ENCODE results near the gene MPDU1.
"Not testable (repeated sequence)": the region's sequence is repeated elsewhere in the genome, so short reads cannot be mapped to it uniquely, and the experiment has no call there.

Gene MPDU1

GRCh38 chr17:7580604-7581575 lies 2.8 kb upstream of the MPDU1 start:
- DNase-seq (ENCODE audit: low read depth in 2 of 2): no peak

DNA sequence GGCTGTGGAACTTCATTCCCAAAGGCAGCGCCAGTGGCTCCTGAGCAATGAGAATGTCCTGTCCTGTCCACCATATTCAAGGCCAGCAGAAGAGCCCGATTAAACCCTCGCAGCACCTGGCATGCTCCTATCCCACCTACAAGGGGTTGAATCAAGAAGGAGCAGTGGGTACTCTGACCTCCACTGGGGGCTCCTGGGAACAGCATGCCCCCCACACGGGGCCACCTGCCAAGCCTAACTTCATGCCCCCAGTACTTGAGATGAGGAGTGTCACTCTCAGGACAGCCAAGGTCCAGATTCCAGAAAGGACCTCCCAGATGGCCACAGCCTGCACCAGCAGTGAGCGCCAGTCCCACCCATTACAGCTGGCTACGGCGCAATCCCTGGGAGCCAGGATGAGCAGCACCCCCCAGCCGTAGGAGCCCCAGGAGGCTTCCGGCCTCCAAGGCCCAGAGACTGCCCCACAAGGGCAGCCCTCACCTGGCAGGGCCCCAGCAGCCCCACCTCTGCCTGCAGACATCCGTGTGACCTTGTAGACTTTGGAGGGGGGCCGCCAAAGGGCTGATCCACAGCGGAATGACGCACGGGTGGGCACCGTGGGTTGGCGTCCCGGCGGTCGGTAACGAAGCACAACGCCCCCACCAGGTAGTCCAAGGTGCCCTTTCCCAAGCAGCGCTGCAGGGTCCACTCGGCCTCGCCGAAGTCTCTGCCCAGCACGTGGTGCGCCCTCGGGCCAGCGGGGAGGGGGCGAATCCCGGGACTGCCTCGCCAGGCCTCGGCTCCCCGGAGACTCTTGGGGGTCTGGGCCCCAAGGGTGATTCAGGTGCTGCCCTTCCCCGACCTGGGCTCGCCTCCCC lies 1.0 kb upstream of the MPDU1 start:
- no peak for DNase-seq (ENCODE audit: low read depth in 2 of 2)

- DNase-seq (ENCODE audit: low read depth in 2 of 2): no peak
Measured at GRCh38 chr17:7586673-7587419, 3.2 kb downstream of the MPDU1 start.

GRCh38 chr17:7587420-7588151 lies 3.9 kb downstream of the MPDU1 start:
- DNase-seq (ENCODE audit: low read depth in 2 of 2): no peak

DNA sequence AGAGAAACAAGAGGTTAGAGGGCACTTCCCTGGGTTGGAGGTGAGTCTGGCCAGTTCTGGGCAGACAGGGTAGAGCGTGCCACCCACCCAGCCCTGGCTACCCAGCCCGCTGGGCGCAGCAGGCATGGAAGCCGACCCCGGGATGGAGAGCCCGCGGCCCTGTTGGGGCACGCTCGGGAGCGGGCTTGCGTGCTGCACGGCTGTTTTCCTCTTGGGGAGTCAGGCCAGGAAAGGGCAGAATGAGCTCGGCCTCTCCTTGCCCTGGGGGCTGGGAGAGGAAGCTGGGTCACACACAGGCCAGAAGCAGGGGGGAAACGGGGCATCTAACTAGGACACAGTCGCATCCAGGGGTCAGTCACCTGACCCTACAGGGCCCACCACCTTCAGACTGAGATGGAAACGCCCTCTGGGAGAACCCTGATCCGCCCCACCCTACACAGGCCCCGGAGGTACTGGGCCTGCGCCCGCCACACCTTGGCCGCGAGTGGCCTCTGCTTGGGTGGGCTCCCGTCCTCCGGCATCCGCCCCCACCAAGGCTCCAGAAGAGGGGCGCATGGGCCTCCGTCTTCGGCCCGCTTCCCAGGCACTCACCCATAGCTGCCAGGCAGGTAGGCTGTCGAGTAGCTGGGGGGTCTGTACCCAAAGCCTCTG lies 5.0 kb downstream of the MPDU1 start:
- DNase-seq (ENCODE audit: low read depth in 2 of 2): no peak

DNA sequence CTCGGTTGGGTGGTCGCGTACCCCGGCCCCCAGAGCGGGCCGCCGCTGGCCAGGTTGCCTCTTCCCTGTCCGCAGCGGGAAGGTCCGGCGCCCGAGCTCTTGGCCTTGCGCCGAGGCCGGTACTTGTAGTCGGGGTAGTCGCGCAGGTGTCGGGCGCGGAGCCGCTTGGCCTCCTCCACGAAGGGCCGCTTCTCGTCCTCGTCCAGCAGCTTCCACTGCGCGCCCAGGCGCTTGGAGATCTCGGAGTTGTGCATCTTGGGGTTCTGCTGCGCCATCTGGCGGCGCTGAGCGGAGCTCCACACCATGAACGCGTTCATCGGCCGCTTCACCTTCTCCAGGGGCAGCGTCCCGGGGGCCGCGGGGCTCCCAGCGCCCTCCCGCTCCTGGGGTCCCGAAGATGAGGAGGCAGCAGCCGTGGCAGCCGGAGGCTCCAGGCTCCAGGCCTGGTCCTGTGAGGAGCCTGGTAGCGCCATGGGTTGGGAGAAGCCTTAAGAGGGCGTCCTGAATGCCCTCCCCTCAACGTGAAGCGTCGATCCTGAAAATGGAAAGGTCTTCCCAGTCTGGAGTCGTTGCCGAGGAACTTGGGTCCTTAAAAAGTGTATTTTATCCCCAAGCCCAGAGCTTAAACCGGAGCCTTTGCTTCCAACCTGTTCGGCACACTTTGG lies 5.7 kb downstream of the MPDU1 start:
- peak; percentile 40 to 41 for DNase-seq (ENCODE audit: low read depth in 2 of 2)

GRCh38 chr17:7589891-7590691 lies 6.4 kb downstream of the MPDU1 start, which contains the start of gene SOX15:
Gene SOX15 (minus strand): TSS chr17:7590094. CDS start chr17:7589676, 418 bp downstream.
- DNase-seq (ENCODE audit: low read depth in 2 of 2): no peak

DNA sequence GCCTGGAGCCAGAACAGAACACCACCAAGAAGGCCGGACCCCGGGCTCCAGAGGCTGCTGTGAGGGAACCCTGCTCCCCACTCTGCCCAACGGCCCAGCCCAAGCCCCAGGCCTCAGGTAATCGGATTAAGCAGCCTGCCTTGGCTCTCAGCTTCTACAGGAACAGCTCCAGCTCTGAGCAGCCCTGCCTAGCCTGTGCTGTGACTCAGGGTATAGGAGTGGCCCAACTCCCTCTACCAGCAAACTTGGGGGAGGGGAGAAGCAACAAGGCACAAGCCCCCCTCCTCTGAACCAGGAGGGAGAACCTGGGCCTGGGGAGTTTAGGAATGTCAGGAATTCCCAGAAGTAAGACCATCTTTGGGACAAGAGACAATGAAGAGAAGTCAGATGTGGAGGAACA lies 7.1 kb downstream of the MPDU1 start:
- DNase-seq (ENCODE audit: low read depth in 2 of 2): no peak

DNA sequence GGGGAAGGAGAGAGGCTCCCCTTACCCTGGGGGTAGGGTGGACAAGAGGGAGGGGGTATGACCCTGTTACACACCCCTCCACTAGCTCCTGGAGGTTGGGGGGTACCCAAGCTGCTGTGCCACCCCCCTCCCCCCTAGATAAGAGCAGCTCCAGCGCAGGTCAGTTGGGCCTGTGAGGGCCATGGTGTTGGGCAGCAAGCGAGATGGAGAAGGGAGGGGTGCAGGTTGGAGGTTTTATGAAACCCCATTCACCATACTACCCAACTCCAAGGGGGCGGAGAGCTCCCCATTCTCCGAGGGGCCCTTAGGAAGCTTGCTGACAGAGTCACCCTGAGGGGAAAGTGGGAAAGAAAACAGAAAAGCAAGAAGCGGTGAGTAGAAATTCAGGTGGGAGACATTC lies 7.9 kb downstream of the MPDU1 start:
- DNase-seq (ENCODE audit: low read depth in 2 of 2): no peak

DNA sequence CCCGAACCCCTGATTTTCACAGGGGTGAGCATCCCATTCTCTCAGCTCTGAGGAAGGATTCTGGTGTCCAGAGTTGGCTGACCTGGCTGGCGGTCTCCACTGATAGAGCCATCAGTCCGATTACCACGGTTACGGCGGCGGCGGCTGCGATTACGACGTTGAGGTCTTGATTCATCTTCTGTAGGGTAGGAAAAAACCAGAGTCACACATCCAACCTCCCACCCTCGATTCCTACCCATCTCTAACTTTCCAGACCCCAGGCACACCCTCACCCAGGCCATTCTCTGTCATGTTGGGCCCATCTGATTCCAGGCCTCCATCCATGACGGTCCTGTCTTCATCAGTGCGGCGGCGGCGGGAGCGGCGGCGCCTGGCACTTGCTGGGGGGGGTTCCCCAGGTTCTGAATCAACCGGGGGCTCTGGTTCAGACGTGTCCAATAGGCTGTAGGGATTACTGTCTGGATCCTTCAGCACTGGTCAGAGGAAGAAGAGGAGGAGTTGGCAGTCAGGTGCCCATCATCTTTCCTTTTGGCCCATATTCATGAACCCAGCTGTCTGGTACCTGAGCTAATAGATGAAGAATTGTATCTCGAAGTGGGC lies 8.9 kb downstream of the MPDU1 start:
- no peak for DNase-seq (ENCODE audit: low read depth in 2 of 2)

GRCh38 chr17:7593296-7593695 lies 9.6 kb downstream of the MPDU1 start:
- no peak for DNase-seq (ENCODE audit: low read depth in 2 of 2)

DNA sequence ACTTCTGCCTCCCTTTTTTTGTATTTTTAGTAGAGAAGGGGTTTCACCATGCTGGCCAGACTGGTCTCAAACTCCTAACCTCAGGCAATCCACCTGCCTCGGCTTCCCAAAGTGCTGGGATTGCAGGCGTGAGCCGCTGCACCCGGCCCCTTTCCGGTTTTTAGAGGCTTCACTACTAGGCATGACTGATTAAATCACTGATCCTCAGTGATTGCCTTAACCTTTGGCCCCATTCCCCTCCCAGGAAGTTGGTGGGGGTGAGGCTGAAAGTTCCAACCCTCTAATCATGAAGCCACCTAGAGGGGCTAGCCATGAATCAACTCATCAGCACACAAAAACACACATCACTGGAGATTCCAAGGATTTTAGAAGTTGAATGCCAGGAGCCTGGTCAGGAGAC lies 13.9 kb downstream of the MPDU1 start:
- DNase-seq (ENCODE audit: low read depth in 2 of 2): not testable (repeated sequence)

- DNase-seq (ENCODE audit: low read depth in 2 of 2): no peak
Measured at GRCh38 chr17:7606280-7606679, 22.6 kb downstream of the MPDU1 start.

- no peak for DNase-seq (ENCODE audit: low read depth in 2 of 2)
Measured at GRCh38 chr17:7610641-7611040, 27.0 kb downstream of the MPDU1 start.

GRCh38 chr17:7611635-7612293 lies 28.1 kb downstream of the MPDU1 start:
- DNase-seq (ENCODE audit: low read depth in 2 of 2): no peak

DNA sequence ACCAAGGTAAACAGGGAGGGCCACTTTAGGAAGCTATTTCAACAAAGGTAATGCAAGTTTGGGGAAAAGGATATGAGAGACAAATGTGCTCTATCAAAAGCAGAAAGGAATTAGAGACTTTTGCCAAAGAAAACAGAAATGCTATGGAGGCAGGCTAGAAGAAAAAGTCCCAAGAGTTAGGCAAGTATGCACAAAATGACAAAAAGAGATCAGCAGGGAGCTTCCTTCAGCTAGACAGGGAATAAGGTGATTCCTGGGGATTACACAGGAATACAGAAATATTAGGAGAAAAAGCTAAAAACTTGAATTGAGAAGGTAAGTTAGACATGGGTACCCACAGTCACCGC lies 28.6 kb downstream of the MPDU1 start:
- no peak for DNase-seq (ENCODE audit: low read depth in 2 of 2)

GRCh38 chr17:7613769-7614424 lies 30.2 kb downstream of the MPDU1 start:
- no peak for DNase-seq (ENCODE audit: low read depth in 2 of 2)

All from stimulated activated CD8-positive, alpha-beta memory T cell treated with anti-CD3 and anti-CD28 coated beads, Interleukin-15, amount 100 ng/mL, for 48 hours (primary cell).